ENCODE measurements around the gene AGPAT4.

DNA sequence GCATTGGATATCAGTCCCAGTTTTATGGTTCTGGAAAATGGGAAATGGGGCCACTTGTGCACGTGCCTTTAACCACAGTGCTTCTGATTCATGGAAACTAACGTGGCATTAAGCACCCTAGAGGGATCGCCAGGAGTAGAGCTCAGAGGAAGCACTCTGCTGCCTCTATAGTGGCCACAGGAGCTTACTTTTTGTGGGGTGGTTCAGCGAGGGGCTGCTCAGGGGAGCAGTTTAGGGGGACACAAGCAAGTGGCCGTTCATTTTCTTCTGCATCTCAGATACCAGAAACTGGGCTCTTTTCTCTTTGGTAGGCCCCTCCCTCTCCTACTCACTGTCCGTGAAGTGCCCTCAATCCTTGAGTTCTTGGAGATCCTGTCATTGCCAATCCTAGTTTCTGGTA is 28.5 kb downstream of the AGPAT4 start:
- no peak for TF ChIP-seq POLR2A (IDR thresholded peaks at IDR 0.05; ENCODE audit: low read depth, low read length)
- no peak for TF ChIP-seq CTCF (conservative IDR thresholded peaks at IDR 0.05; ENCODE audit: low read depth, low read length)
- TF ChIP-seq RCOR1 (IDR thresholded peaks at IDR 0.05; ENCODE audit: insufficient replicate concordance, low read length), result no peak
- no peak for TF ChIP-seq SMC3 (IDR thresholded peaks at IDR 0.05; ENCODE audit: low read depth, low read length)
- TF ChIP-seq MXI1 (IDR thresholded peaks at IDR 0.05; ENCODE audit: borderline replicate concordance, low read depth, low read length), result no peak
- TF ChIP-seq RAD21 (IDR thresholded peaks at IDR 0.05; ENCODE audit: low read length), result no peak
- TF ChIP-seq FOS (IDR thresholded peaks at IDR 0.05; ENCODE audit: low read depth, low read length), result no peak
- TF ChIP-seq CEBPB (IDR thresholded peaks at IDR 0.05; ENCODE audit: low read depth, low read length), result no peak
